Left lung (tissue), 10 donors: ENCODE results near the gene ACSL4. TPM values are rescaled to one million over a fixed set of nuclear protein-coding genes. Genes with fewer than 3 reads are reported as not detected.

Source experiments
- ATAC-seq: fragments of 200-7000 bp; cut with Tn5 transposase; one replicate; pipeline ENCODE4 v1.9.1; 2020; ENCODE audit warnings: moderate library complexity
- DNase-seq, 4 donors: peaks; one replicate each; pipeline ENCODE4 v3.0.0-alpha.2; 2013 to 2020
- H3K27ac ChIP-seq, 2 donors: fragments of 200-600 bp; sonication (generic) in 1 of 2; one replicate each; pipeline versions ENCODE4 v1.5.0 to v1.8.0; 2020 to 2021
- H3K27me3 ChIP-seq, 2 donors: fragments of 200-600 bp; sonication (generic) in 1 of 2; one replicate each; pipeline versions ENCODE4 v1.5.0 to v1.8.0; 2020 to 2021
- H3K36me3 ChIP-seq, 2 donors: fragments of 200-600 bp; sonication (generic) in 1 of 2; one replicate each; pipeline versions ENCODE4 v1.5.0 to v1.8.0; 2020 to 2021
- H3K4me1 ChIP-seq, 2 donors: fragments of 200-600 bp; one replicate each; pipeline ENCODE4 v1.8.0; 2021
- H3K4me3 ChIP-seq, 2 donors: fragments of 200-600 bp; sonication (generic) in 1 of 2; one replicate each; pipeline versions ENCODE4 v1.5.0 to v1.8.0; 2020 to 2021; ENCODE audit warnings: mild to moderate bottlenecking in 1 of 2
- H3K9me3 ChIP-seq, 2 donors: fragments of 200-600 bp; sonication (generic) in 1 of 2; one replicate each; pipeline versions ENCODE4 v1.5.0 to v1.8.0; 2020 to 2021
- intact Hi-C, 2 donors: fragments of 100-400 bp; cut with DNase I; formaldehyde crosslinking; loops; one replicate each; pipeline versions ENCODE4 v1.11.2 to v1.14.2; 2022
- polyA plus RNA-seq, 6 donors: library from polyadenylated mRNA; unstranded; fragments of 120-200 nt; gene quantifications; one replicate each; pipeline ENCODE4 v1.2.1, GENCODE V29; 2013; ENCODE audit not compliant: insufficient read length in 6 of 6
- total RNA-seq, 2 donors: library from RNA; stranded (reverse); fragmentation: NEBNext Ultra II Directional; extraction: Animal tissue kit (Norgen Biotek cat#: 25700); gene quantifications; one replicate each; pipeline ENCODE4 v1.2.1, GENCODE V29; 2021
- TF ChIP-seq, protein P1 (sequence below), 2 donors: fragments of 200-600 bp; sonication (generic) in 1 of 2; IDR thresholded peaks; one replicate each; pipeline versions ENCODE4 v1.5.0 to v1.8.0; 2021; ENCODE audit warnings: antibody characterized with exemption in 2 of 2
- donor health status: DM: no; HTN: yes; CAD: no.
- donor health status: DM: no; HTN: no; CAD: no.

ACSL4 gene
- total and polyA plus RNA-seq, 8 donors: 13.2 to 93.9 (median 15.4) TPM

GRCh38 chrX:109696146-109696740 is 36.8 kb downstream of the ACSL4 start:
- intact Hi-C loops: no loop called here
- H3K27ac ChIP-seq: no peak overlapping the region
- H3K27me3 ChIP-seq: no peaks in the 10 kb centered on the region
- no peaks in the 10 kb centered on the region for H3K9me3 ChIP-seq
- H3K4me1 ChIP-seq: peaks cover 0 to 9% of the 10 kb centered on the region in 2 donors
- no peaks in the 10 kb centered on the region for H3K36me3 ChIP-seq
- ATAC-seq (no peak), DNase-seq (no peak)
- TF ChIP-seq, protein P1, sequence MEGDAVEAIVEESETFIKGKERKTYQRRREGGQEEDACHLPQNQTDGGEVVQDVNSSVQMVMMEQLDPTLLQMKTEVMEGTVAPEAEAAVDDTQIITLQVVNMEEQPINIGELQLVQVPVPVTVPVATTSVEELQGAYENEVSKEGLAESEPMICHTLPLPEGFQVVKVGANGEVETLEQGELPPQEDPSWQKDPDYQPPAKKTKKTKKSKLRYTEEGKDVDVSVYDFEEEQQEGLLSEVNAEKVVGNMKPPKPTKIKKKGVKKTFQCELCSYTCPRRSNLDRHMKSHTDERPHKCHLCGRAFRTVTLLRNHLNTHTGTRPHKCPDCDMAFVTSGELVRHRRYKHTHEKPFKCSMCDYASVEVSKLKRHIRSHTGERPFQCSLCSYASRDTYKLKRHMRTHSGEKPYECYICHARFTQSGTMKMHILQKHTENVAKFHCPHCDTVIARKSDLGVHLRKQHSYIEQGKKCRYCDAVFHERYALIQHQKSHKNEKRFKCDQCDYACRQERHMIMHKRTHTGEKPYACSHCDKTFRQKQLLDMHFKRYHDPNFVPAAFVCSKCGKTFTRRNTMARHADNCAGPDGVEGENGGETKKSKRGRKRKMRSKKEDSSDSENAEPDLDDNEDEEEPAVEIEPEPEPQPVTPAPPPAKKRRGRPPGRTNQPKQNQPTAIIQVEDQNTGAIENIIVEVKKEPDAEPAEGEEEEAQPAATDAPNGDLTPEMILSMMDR (IDR thresholded peaks at IDR 0.05): no peak
- no peak overlapping the region for H3K4me3 ChIP-seq

- no peak overlapping the region for H3K27ac ChIP-seq
- no peaks in the 10 kb centered on the region for H3K27me3 ChIP-seq
- no peak overlapping the region for H3K4me3 ChIP-seq
- ATAC-seq (no peak), DNase-seq (no peak)
- H3K9me3 ChIP-seq: no peaks in the 10 kb centered on the region
- H3K4me1 ChIP-seq: peaks cover 0 to 9% of the 10 kb centered on the region in 2 donors
- TF ChIP-seq, protein P1 (IDR thresholded peaks at IDR 0.05): no peak
- intact Hi-C loops: no loop called here
- no peaks in the 10 kb centered on the region for H3K36me3 ChIP-seq
These were observed 37.4 kb downstream of the ACSL4 start for GRCh38 chrX:109695637-109696036.

DNA sequence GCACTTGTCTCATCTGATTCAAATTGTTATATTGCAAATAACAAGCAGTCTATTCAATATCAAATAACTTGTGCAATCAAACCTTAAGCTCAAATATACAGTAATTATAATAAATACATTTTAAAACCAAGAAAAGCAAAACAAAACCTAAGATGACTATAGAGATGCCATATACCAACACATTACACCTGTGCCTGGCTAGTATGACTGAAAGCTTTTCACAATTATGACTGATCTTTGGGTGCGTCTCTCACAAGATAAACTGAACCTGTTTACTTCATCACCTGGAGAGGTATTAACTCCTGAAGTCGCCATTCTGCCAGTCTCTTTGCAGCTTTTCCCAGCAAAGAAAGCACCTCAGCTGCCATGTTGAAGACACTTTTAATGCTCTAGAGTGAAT is 41.3 kb downstream of the ACSL4 start:
- no peaks in the 10 kb centered on the region for H3K27me3 ChIP-seq
- no peak overlapping the region for H3K4me3 ChIP-seq

DNA sequence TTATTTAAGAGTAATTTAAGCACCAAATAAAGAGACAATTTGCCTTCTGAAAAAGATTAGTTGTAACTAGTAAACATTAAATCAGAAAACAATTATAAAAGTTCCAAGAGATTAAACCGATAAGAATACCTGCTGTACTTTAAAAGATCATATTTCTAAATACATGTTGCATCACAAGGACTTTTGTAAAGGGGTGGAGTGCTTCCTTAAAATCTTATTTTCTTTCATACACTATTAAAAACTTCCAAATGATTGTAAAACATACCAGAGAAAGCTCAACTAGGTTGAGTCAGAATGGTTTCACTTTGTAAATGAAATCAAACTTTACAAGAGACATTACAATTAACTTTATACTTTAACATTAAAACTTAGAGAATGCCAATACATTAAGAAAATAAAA is 41.8 kb downstream of the ACSL4 start:
- H3K27ac ChIP-seq: no peak overlapping the region
- TF ChIP-seq, protein P1 (IDR thresholded peaks at IDR 0.05): no peak
- no peaks in the 10 kb centered on the region for H3K9me3 ChIP-seq
- H3K27me3 ChIP-seq: no peaks in the 10 kb centered on the region
- no peaks in the 10 kb centered on the region for H3K4me1 ChIP-seq
- H3K36me3 ChIP-seq: no peaks in the 10 kb centered on the region
- intact Hi-C loops: no loop called here
- no peak for DNase-seq
- no peak for ATAC-seq
- H3K4me3 ChIP-seq: no peak overlapping the region

More for the DNA sequence above, 41.3 kb downstream of the ACSL4 start:
- Histone ChIP-seq H3K27ac (no peak overlapping the region), H3K9me3 (no peaks in the 10 kb centered on the region), H3K36me3 (no peaks in the 10 kb centered on the region), H3K4me1 (no peaks in the 10 kb centered on the region)
- ATAC-seq (no peak), DNase-seq (no peak)
- intact Hi-C loops: no loop called here
- TF ChIP-seq, protein P1 (IDR thresholded peaks at IDR 0.05): no peak

DNA sequence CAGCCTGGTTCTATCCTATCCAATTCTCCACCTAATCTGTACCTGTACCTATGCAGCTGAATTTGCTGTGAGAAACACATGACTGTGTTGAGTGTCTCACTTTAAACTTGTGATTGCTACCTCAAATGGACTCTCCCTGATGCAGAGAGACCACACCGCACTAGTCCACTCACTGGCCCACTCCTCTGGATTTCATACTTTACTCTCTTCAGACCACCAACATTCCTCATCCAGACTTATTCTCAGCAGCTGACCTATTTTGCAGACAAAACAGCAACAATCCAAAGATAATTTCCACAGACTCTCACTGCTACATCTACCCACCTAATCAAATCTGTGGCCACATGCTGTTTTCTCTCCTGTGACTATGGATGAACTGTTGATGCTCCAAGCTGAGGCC is 45.2 kb downstream of the ACSL4 start:
- intact Hi-C loops: no loop called here
- Histone ChIP-seq H3K27ac (no peak overlapping the region), H3K9me3 (no peaks in the 10 kb centered on the region), H3K4me3 (no peak overlapping the region), H3K4me1 (no peaks in the 10 kb centered on the region), H3K36me3 (no peaks in the 10 kb centered on the region), H3K27me3 (no peaks in the 10 kb centered on the region)
- TF ChIP-seq, protein P1 (IDR thresholded peaks at IDR 0.05): no peak
- no peak for DNase-seq
- no peak for ATAC-seq
